ENCODE data around the gene MYRFL.
"Not testable (repeated sequence)": the region's sequence is repeated elsewhere in the genome, so short reads cannot be mapped to it uniquely, and the experiment has no call there.

Gene MYRFL

GRCh38 chr12:69993433-69993832 lies 168.4 kb downstream of the MYRFL start:
- no peak for DNase-seq

DNA sequence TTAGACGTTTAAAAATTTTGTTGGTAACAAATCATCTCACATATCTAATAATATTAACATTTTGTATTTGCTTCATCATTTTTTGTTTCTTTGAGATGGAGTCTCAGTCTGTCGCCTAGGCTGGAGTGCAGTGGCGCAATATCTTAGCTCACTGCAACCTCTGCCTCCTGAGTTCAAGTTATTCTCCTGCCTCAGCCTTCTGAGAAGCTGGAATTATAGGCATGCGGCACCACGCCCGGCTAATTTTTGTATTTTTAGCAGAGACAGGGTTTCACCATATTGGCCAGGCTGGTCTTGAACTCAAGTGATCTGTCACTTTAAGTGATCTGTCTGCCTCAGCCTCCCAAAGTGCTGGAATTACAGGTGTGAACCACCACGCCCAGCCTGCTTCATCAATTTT lies 169.1 kb downstream of the MYRFL start:
- DNase-seq: not testable (repeated sequence)

- no peak for DNase-seq
These were observed 169.7 kb downstream of the MYRFL start for GRCh38 chr12:69994724-69995173.

- DNase-seq: no peak
These were observed 171.2 kb downstream of the MYRFL start for GRCh38 chr12:69996241-69996640.

GRCh38 chr12:69996722-69997121 lies 171.7 kb downstream of the MYRFL start:
- DNase-seq: no peak

DNA sequence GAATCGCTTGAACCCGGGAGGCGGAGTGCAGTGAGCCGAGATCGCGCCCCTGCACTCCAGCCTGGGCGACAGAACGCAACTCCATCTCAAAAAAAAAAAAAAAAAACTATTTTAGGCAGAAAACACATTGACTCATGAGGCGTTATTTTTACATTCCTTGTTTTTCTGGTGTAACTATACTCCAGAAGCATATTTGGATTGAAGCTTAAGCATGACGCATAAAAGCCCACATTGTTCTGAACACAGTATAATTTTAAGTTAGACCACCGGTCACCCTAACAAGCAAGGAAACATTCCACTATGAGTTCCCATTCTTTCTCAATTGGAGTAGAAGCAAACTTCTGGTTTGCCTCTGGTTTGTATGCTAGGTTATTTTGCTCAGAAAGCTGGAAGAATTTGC lies 173.0 kb downstream of the MYRFL start:
- no peak for DNase-seq

DNA sequence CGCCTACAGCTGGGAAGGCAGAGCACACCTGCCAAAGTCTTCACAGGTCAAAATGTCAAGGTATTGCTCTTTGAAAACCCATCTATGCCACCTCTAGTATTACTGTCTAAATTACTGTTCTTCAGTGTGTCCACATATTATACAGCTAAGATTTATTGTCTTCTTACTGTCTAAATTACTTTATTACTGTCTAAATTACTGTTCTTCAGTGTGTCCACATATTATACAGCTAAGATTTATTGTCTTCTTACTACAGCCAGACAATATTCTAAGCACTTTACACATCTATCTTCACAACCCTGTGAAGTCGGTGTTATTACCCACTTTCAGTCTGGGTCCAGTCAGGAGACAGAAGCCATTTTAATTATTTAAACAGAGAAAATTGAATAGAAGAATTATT lies 173.9 kb downstream of the MYRFL start:
- DNase-seq: peak in 2 of 3 experiments; percentile 65 to 97

DNA sequence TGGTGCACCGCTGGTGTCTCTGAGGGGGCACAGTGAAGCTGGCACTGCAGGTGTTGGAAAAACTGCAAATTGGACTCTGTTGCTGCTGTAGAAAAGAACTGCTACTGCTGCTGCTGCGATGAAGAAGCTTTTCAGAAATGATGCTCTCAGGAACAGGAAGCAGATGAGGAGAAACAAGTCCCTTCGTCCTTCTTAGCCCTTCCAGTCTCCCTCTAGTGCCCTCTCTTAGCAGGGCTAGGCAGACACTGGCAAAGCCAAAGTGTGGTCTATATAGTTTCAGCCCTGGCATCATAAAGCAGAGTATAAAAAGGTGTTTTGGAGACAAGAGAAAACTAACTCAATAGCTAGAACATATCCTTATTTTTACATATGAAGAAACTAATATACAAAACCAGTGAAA lies 174.5 kb downstream of the MYRFL start:
- DNase-seq: no peak

- no peak for DNase-seq
These were observed 177.3 kb downstream of the MYRFL start for GRCh38 chr12:70002097-70002911.

GRCh38 chr12:70002912-70003255 lies 177.9 kb downstream of the MYRFL start:
- no peak for DNase-seq

DNA sequence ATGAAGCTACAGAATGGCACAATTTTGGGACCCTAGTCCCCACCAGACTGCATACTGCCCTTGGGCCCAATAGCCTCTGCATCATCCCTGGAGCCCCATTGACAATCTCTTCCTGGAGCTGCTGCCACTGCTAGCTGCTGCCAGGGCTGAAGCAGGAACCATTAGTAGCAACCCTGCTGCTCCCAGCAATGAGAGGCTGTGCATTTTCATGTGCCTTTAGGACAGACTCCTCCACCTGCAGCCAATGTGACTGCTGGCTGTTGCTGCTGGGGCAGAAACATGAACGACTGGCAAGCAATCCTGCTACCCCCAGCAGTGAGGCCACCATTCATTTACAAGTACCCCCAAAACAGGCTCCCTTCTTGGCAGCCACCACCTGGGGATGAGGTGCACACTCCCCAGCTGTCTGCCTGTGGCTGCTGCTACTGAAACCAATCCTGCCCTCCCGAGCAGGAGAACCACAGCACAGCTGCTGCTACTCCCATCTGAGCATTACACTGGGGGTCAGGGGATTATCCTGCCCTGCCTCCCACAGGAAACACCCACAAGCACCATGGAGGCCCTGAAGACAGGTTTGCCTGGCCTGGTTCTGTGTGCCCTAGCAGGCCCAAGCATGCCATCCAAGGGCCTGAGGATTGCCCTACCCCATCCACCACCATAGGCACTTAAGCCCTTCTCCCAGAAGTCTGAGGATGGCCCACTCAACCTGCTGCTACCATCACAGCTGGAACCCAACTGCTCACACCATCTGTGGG lies 181.0 kb downstream of the MYRFL start:
- no peak for DNase-seq

DNA sequence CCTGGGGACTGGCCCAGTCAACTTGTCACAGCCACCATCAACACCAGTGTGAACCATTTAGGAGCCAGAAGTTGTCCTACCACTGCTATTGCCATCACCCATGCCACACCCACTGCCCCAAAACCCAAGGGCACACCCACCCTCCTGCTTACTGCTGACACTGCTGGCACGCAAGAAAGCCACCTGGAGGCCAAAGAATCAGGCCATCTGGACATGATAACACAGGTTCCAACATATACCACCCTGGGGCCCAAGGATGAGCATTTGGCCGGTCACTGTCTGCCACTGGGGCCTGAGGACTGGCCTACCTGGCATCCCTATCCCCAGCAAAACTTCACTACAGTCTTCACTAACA lies 181.6 kb downstream of the MYRFL start:
- DNase-seq: no peak

DNA sequence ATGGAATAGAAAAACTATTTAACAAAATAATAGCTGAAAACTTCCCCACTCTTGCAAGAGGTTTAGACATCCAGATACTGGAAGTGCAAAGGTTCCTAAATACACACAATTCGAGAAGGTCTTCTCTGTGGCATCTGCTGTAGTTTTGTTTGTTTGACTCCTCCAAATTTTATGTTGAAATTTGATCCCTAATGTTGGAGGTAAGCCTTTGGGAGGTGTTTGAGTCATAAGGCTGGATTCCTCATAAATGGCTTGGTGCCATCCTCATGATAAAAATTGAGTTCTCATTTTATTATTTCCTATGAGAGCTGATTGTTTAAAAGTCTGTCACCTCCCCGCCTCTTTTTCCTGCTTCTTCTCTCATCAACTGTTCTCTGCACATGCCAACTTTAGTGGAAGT lies 182.7 kb downstream of the MYRFL start:
- DNase-seq: no peak

Data from NCI-H1417 (cell line).